Breast epithelium (tissue), 3 donors: ENCODE measurements around the gene FAM237B.

ENCODE experiments used
- CTCF ChIP-seq, 3 donors: fragments of 450-650 bp; IDR thresholded peaks; one replicate each; pipeline ENCODE4 v1.5.1; 2016 to 2017; ENCODE audit warnings: antibody characterized with exemption in 3 of 3, mild to moderate bottlenecking in 3 of 3, moderate library complexity in 3 of 3
- POLR2A ChIP-seq: fragments of 450-650 bp; IDR thresholded peaks from one replicate; pipeline ENCODE4 v1.6.1; 2016; ENCODE audit warnings: antibody characterized with exemption, mild to moderate bottlenecking, moderate library complexity

GRCh38 chr7:90267263-90267858 is 53.7 kb downstream of the FAM237B start:
- no peak for TF ChIP-seq CTCF (IDR thresholded peaks at IDR 0.05)
- no peak for TF ChIP-seq POLR2A
